MM.1S (cell line): ENCODE measurements around the gene VSTM4.

Experiments
- EZH2phosphoT487 ChIP-seq: fragments of 300-600 bp; sonication (generic); IDR thresholded peaks from 2 replicates; pipeline ENCODE4 v1.6.1; 2018; ENCODE audit warnings: antibody characterized with exemption, low read length
- TF ChIP-seq, protein P1 (sequence below): fragments of 300-600 bp; sonication (generic); IDR thresholded peaks from 2 replicates; pipeline ENCODE4 v1.5.1; 2016; ENCODE audit warnings: antibody characterized with exemption, low read length, mixed read lengths

DNA sequence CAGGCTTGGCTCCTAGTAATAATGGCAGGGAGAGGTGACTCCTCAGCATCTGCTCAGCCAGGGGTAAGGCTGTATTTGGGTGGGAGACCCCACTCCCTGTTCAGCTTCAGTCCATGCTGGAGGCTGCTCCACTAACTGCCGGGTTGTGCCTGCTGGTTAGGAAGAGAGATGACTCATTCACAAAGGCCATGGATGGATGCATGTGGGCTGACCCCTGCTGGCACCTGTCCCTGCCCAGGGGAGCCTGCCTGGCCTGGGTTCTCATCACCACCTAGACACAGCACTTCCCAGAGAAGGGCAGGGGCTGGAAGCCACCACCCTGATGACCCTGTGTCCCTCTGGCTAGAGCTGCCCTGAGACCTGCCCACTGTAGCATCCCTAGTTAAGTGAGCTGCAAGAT, 59.0 kb downstream of the VSTM4 start:
- TF ChIP-seq, protein P1, sequence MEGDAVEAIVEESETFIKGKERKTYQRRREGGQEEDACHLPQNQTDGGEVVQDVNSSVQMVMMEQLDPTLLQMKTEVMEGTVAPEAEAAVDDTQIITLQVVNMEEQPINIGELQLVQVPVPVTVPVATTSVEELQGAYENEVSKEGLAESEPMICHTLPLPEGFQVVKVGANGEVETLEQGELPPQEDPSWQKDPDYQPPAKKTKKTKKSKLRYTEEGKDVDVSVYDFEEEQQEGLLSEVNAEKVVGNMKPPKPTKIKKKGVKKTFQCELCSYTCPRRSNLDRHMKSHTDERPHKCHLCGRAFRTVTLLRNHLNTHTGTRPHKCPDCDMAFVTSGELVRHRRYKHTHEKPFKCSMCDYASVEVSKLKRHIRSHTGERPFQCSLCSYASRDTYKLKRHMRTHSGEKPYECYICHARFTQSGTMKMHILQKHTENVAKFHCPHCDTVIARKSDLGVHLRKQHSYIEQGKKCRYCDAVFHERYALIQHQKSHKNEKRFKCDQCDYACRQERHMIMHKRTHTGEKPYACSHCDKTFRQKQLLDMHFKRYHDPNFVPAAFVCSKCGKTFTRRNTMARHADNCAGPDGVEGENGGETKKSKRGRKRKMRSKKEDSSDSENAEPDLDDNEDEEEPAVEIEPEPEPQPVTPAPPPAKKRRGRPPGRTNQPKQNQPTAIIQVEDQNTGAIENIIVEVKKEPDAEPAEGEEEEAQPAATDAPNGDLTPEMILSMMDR, result no peak
- TF ChIP-seq EZH2phosphoT487, result no peak
